Natural killer cell (primary cell): ENCODE data around the gene CABP7. TPM values are rescaled to one million over a fixed set of nuclear protein-coding genes. Genes with fewer than 3 reads are reported as not detected.

ENCODE experiments used
- ATAC-seq, 3 donors: fragments of 150-1000 bp in 2 of 3; fragments of 200-7000 bp in 1 of 3; cut with Tn5 transposase; 1 replicate in 1 of 3; 2 replicates in 2 of 3; pipeline ENCODE4 v1.10.0; 2021; ENCODE audit warnings: mild to moderate bottlenecking in 2 of 3, moderate library complexity in 2 of 3
- DNase-seq, 2 donors: peaks; one replicate each; pipeline versions ENCODE4 v3.0.0 to v3.0.0-alpha.2; 2013 to 2021; ENCODE audit warnings: mixed read lengths in 1 of 2
- H3K27ac ChIP-seq: one replicate; pipeline ENCODE4 v1.5.1; 2013; ENCODE audit warnings: mild to moderate bottlenecking, low read length
- H3K27me3 ChIP-seq: one replicate; pipeline ENCODE4 v1.6.1; 2013; ENCODE audit warnings: low read length; ENCODE audit not compliant: control insufficient read depth, insufficient read depth
- H3K36me3 ChIP-seq: one replicate; pipeline ENCODE4 v1.6.1; 2013; ENCODE audit warnings: low read length; ENCODE audit not compliant: control insufficient read depth, insufficient read depth
- H3K4me1 ChIP-seq: one replicate; pipeline ENCODE4 v1.6.1; 2013; ENCODE audit warnings: low read length; ENCODE audit not compliant: control insufficient read depth, insufficient read depth
- H3K4me3 ChIP-seq: one replicate; pipeline ENCODE4 v1.5.1; 2013; ENCODE audit warnings: low read length
- H3K9me3 ChIP-seq: one replicate; pipeline ENCODE4 v1.6.1; 2013; ENCODE audit warnings: low read length; ENCODE audit not compliant: control insufficient read depth, insufficient read depth
- H3K27ac Mint-ChIP-seq, 2 donors: one replicate each; pipeline ENCODE4 v1.8.0; 2022; ENCODE audit warnings: mild to moderate bottlenecking in 2 of 2, mixed read lengths in 2 of 2, moderate library complexity in 1 of 2
- H3K27me3 Mint-ChIP-seq, 2 donors: one replicate each; pipeline ENCODE4 v1.8.0; 2022; ENCODE audit warnings: low read depth in 2 of 2, mixed read lengths in 2 of 2
- H3K36me3 Mint-ChIP-seq: one replicate; pipeline ENCODE4 v1.8.0; 2022; ENCODE audit warnings: mixed read lengths
- H3K4me1 Mint-ChIP-seq, 2 donors: one replicate each; pipeline ENCODE4 v1.8.0; 2022; ENCODE audit warnings: mixed read lengths in 2 of 2
- H3K4me3 Mint-ChIP-seq: one replicate; pipeline ENCODE4 v1.8.0; 2022; ENCODE audit warnings: mild to moderate bottlenecking, moderate library complexity, mixed read lengths
- H3K9me3 Mint-ChIP-seq, 2 donors: one replicate each; pipeline ENCODE4 v1.8.0; 2022; ENCODE audit warnings: mixed read lengths in 2 of 2
- CTCF ChIP-seq: fragments of 200-600 bp; IDR thresholded peaks from one replicate; pipeline ENCODE4 v1.8.0; 2022; ENCODE audit warnings: antibody characterized with exemption
- WGBS: methylation state at CpG from one replicate; pipeline ENCODE4 v1.1.7; 2013; ENCODE audit warnings: missing lambda C conversion rate; ENCODE audit not compliant: insufficient coverage; 5-methylcytosine and 5-hydroxymethylcytosine counted together
- intact Hi-C: fragments of 100-400 bp; cut with micrococcal nuclease; formaldehyde crosslinking; loops from one replicate; pipeline ENCODE4 v1.14.2; 2022
- total RNA-seq, 4 donors: library from RNA; stranded (reverse); fragments of 120-200 nt in 1 of 4; gene quantifications; one replicate each; pipeline versions ENCODE4 v1.2.3 to v1.2.4, GENCODE V29; 2013 to 2022

CABP7 gene
- total RNA-seq, 3 donors from 2014 or later (not counting 1 experiment from before 2014, with no cell fraction given) = 0.35 to 0.93 (median 0.54) TPM

- TF ChIP-seq CTCF = no peak
- Histone ChIP-seq H3K27me3 (no peaks in the 10 kb centered on the region), H3K9me3 (no peaks in the 10 kb centered on the region), H3K4me1 (no peaks in the 10 kb centered on the region), H3K27ac (no peak overlapping the region), H3K36me3 (peaks cover 14% of the 10 kb centered on the region), H3K4me3 (no peak overlapping the region)
- intact Hi-C loops = no loop called here
- H3K36me3 Mint-ChIP-seq = no peaks in the 10 kb centered on the region
- H3K4me1 Mint-ChIP-seq = no peaks in the 10 kb centered on the region
- ATAC-seq (no peak), DNase-seq (no peak)
- no peak overlapping the region for H3K27ac Mint-ChIP-seq
- WGBS = 44% methylated on average over 19 of the region's 19 CpGs
- H3K9me3 Mint-ChIP-seq = no peaks in the 10 kb centered on the region
- no peaks in the 10 kb centered on the region for H3K27me3 Mint-ChIP-seq
- H3K4me3 Mint-ChIP-seq = no peak overlapping the region
Measured at GRCh38 chr22:29733362-29734201, 13.8 kb downstream of the CABP7 start.

- TF ChIP-seq CTCF = no peak
- 80% methylated on average over 8 of the region's 8 CpGs for WGBS
- no peak overlapping the region for H3K27ac Mint-ChIP-seq
- H3K27ac ChIP-seq = no peak overlapping the region
- no peaks in the 10 kb centered on the region for H3K4me1 ChIP-seq
- peaks cover 19% of the 10 kb centered on the region for H3K36me3 ChIP-seq
- H3K4me3 ChIP-seq = no peak overlapping the region
- no peaks in the 10 kb centered on the region for H3K4me1 Mint-ChIP-seq
- H3K9me3 ChIP-seq = no peaks in the 10 kb centered on the region
- H3K36me3 Mint-ChIP-seq = no peaks in the 10 kb centered on the region
- no peaks in the 10 kb centered on the region for H3K9me3 Mint-ChIP-seq
- ATAC-seq (no peak), DNase-seq (no peak)
- H3K27me3 ChIP-seq = no peaks in the 10 kb centered on the region
- H3K27me3 Mint-ChIP-seq = no peaks in the 10 kb centered on the region
- intact Hi-C loops = no loop called here
- no peak overlapping the region for H3K4me3 Mint-ChIP-seq
Measured at GRCh38 chr22:29734406-29734805, 14.6 kb downstream of the CABP7 start.

- Mint-ChIP-seq H3K9me3 (no peaks in the 10 kb centered on the region), H3K4me3 (no peak overlapping the region), H3K27me3 (no peaks in the 10 kb centered on the region), H3K4me1 (no peaks in the 10 kb centered on the region), H3K27ac (no peak overlapping the region), H3K36me3 (no peaks in the 10 kb centered on the region)
- H3K9me3 ChIP-seq = no peaks in the 10 kb centered on the region
- DNase-seq = no peak
- TF ChIP-seq CTCF = no peak
- H3K36me3 ChIP-seq = peaks cover 21% of the 10 kb centered on the region
- ATAC-seq = no peak
- H3K4me3 ChIP-seq = no peak overlapping the region
- WGBS = 80% methylated on average over 7 of the region's 9 CpGs
- no peaks in the 10 kb centered on the region for H3K27me3 ChIP-seq
- intact Hi-C loops = no loop called here
- no peaks in the 10 kb centered on the region for H3K4me1 ChIP-seq
- H3K27ac ChIP-seq = no peak overlapping the region
Measured at GRCh38 chr22:29734838-29735237, 15.0 kb downstream of the CABP7 start.

GRCh38 chr22:29735416-29735815 is 15.6 kb downstream of the CABP7 start:
- 85% methylated on average over 1 of the region's 1 CpG for WGBS
- H3K36me3 ChIP-seq = peaks cover 25% of the 10 kb centered on the region
- no peaks in the 10 kb centered on the region for H3K4me1 ChIP-seq
- Mint-ChIP-seq H3K36me3 (no peaks in the 10 kb centered on the region), H3K27ac (no peak overlapping the region), H3K27me3 (no peaks in the 10 kb centered on the region), H3K4me1 (no peaks in the 10 kb centered on the region), H3K9me3 (no peaks in the 10 kb centered on the region), H3K4me3 (no peak overlapping the region)
- no peak overlapping the region for H3K4me3 ChIP-seq
- intact Hi-C loops = no loop called here
- no peaks in the 10 kb centered on the region for H3K9me3 ChIP-seq
- no peak for TF ChIP-seq CTCF
- ATAC-seq = no peak
- no peak overlapping the region for H3K27ac ChIP-seq
- H3K27me3 ChIP-seq = no peaks in the 10 kb centered on the region
- no peak for DNase-seq
